SJCRH30 (cell line): ENCODE data around the gene IGF2BP3. TPM values are rescaled to one million over a fixed set of nuclear protein-coding genes. Genes with fewer than 3 reads are reported as not detected.
"Not testable (repeated sequence)": the region's sequence is repeated elsewhere in the genome, so short reads cannot be mapped to it uniquely, and the experiment has no call there.

Source experiments
- DNase-seq, 2 experiments: peaks; one replicate each; pipeline ENCODE4 v3.0.0-alpha.2; 2015 to 2020
- H3K27ac ChIP-seq: fragments of 250-450 bp; sonication (Bioruptor Pico); 2 replicates; pipeline ENCODE4 v1.5.1; 2020; ENCODE audit warnings: mild to moderate bottlenecking, moderate library complexity
- H3K27me3 ChIP-seq: fragments of 250-450 bp; sonication (Bioruptor Pico); 2 replicates; pipeline ENCODE4 v1.5.1; 2020; ENCODE audit warnings: mild to moderate bottlenecking, moderate library complexity
- H3K36me3 ChIP-seq: fragments of 250-450 bp; sonication (Bioruptor Pico); 2 replicates; pipeline ENCODE4 v1.5.1; 2020; ENCODE audit warnings: mild to moderate bottlenecking, moderate library complexity
- H3K4me1 ChIP-seq: fragments of 250-450 bp; sonication (Bioruptor Pico); 2 replicates; pipeline ENCODE4 v1.5.1; 2020; ENCODE audit warnings: mild to moderate bottlenecking, moderate library complexity
- H3K4me3 ChIP-seq: fragments of 250-450 bp; sonication (Bioruptor Pico); 2 replicates; pipeline ENCODE4 v1.5.1; 2020; ENCODE audit warnings: mild to moderate bottlenecking, moderate library complexity
- H3K9me3 ChIP-seq: fragments of 250-450 bp; sonication (Bioruptor Pico); replicated peaks from 2 replicates; pipeline ENCODE4 v1.5.1; 2020; ENCODE audit warnings: mild to moderate bottlenecking, moderate library complexity
- total RNA-seq: library from RNA; depleted of rRNA; stranded (reverse); fragments of >200 nt; shearing (Covaris generic); gene quantifications from 2 replicates; pipeline ENCODE4 v1.2.3, GENCODE V29; 2014; rRNA removed

Gene IGF2BP3
- 105 and 120 TPM in 2 replicates for total RNA-seq

GRCh38 chr7:23470330-23471105, at the start of gene IGF2BP3:
Gene IGF2BP3 (minus strand): TSS chr7:23470491. CDS start chr7:23470110, 381 bp downstream.
- peak within 1 kb of the TSS; percentile 94 for H3K27ac ChIP-seq
- peaks cover 7% of the 10 kb centered on the region; the same call in 1 of the 2 replicates for H3K4me1 ChIP-seq
- peak; percentile 93 to 98 for DNase-seq
- no peaks in the 10 kb centered on the region for H3K27me3 ChIP-seq
- H3K36me3 ChIP-seq: peaks cover under 1% of the 10 kb centered on the region
- H3K9me3 ChIP-seq: no peaks in the 10 kb centered on the region
- peak within 1 kb of the TSS; percentile 87 for H3K4me3 ChIP-seq

GRCh38 chr7:23514755-23515154, 44.5 kb upstream of the IGF2BP3 start:
- Histone ChIP-seq H3K4me3 (no peak overlapping the region), H3K4me1 (no peaks in the 10 kb centered on the region), H3K36me3 (peaks cover 92% of the 10 kb centered on the region), H3K9me3 (no peaks in the 10 kb centered on the region), H3K27ac (no peak overlapping the region), H3K27me3 (no peaks in the 10 kb centered on the region)
- no peak for DNase-seq

GRCh38 chr7:23513746-23514145, 43.5 kb upstream of the IGF2BP3 start:
- H3K9me3 ChIP-seq, H3K4me1 ChIP-seq, DNase-seq, H3K27me3 ChIP-seq, H3K4me3 ChIP-seq, H3K27ac ChIP-seq: not testable (repeated sequence)
- peaks cover 92% of the 10 kb centered on the region for H3K36me3 ChIP-seq

DNA sequence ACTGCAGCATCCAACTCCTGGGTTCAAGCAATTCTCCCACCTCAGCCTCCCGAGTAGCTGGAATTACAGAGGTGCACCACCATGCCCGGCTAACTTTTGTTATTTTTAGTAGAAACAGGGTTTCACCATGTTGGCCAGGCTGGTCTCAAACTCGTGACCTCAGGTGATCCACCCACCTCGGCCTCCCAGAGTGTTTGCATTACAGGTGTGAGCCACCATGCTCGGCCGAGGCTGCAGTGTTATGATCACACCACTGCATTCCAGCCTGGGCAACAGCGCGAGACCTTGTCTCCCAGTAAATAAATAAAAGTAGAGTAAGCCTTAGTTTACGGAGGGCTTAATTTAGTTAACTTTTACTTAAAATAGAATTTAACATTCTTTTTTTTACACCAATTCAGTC, 23.7 kb upstream of the IGF2BP3 start:
- H3K36me3 ChIP-seq: peaks cover 4% of the 10 kb centered on the region; the same call in 1 of the 2 replicates

DNA sequence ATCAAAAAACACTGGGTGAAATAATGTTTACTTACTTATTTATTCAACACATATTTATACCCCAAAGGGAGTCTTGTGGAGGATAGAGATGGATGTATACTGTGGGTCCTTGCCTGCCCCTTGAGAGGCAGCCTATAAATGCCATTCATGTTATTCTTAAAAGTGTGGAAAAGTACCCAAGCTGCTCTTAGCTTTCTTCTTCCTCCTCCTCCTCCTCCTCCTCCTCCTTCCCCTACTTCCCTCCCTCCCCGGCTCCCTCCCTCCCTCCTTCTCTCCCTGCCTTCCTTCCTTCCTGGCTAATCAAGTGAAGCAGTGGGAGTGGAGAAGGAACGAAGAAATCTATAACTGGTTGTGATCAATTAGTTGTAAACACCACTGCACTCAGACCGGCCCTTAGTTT, 21.2 kb upstream of the IGF2BP3 start:
- Histone ChIP-seq H3K4me1 (no peaks in the 10 kb centered on the region), H3K4me3 (no peak overlapping the region), H3K27ac (no peak overlapping the region), H3K27me3 (no peaks in the 10 kb centered on the region), H3K9me3 (no peaks in the 10 kb centered on the region), H3K36me3 (no peaks in the 10 kb centered on the region; the same call in 1 of the 2 replicates)
- DNase-seq: no peak

More for the DNA sequence above, 23.7 kb upstream of the IGF2BP3 start:
- no peak overlapping the region for H3K4me3 ChIP-seq
- DNase-seq: no peak
- H3K4me1 ChIP-seq: no peaks in the 10 kb centered on the region
- no peaks in the 10 kb centered on the region for H3K9me3 ChIP-seq
- no peak overlapping the region for H3K27ac ChIP-seq
- no peaks in the 10 kb centered on the region for H3K27me3 ChIP-seq

GRCh38 chr7:23490357-23491135, 20.3 kb upstream of the IGF2BP3 start:
- H3K9me3 ChIP-seq: no peaks in the 10 kb centered on the region
- H3K27ac ChIP-seq: peak overlapping the region; percentile 76
- DNase-seq: peak; percentile 62 to 66
- no peaks in the 10 kb centered on the region for H3K27me3 ChIP-seq
- H3K36me3 ChIP-seq: no peaks in the 10 kb centered on the region; the same call in 1 of the 2 replicates
- peak overlapping the region; percentile 69 for H3K4me3 ChIP-seq
- no peaks in the 10 kb centered on the region for H3K4me1 ChIP-seq

DNA sequence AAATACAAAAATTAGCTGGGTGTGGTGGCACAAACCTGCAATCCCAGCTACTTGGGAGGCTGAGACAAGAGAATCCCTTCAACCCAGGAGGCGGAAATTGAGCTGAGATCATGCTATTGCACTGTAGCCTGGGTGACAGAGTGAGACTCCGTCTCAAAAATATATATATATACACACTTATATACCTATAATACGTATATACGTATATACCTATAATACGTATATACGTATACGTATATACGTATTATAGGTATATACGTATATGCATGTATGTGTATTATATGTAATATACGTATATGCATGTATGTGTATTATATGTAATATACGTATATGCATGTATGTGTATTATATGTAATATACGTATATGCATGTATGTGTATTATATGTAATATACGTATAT, 18.4 kb upstream of the IGF2BP3 start:
- H3K9me3 ChIP-seq, H3K4me3 ChIP-seq, H3K36me3 ChIP-seq, H3K27me3 ChIP-seq, DNase-seq, H3K27ac ChIP-seq, H3K4me1 ChIP-seq: not testable (repeated sequence)

- Histone ChIP-seq H3K4me3 (no peak overlapping the region), H3K36me3 (peaks cover 2% of the 10 kb centered on the region; the same call in 1 of the 2 replicates), H3K9me3 (no peaks in the 10 kb centered on the region), H3K27ac (no peak overlapping the region), H3K27me3 (no peaks in the 10 kb centered on the region), H3K4me1 (no peaks in the 10 kb centered on the region)
- no peak for DNase-seq
These were observed 17.4 kb upstream of the IGF2BP3 start for GRCh38 chr7:23487670-23488069.

- peaks cover 2% of the 10 kb centered on the region; the same call in 1 of the 2 replicates for H3K36me3 ChIP-seq
- no peak overlapping the region for H3K4me3 ChIP-seq
- no peaks in the 10 kb centered on the region for H3K27me3 ChIP-seq
- no peaks in the 10 kb centered on the region for H3K4me1 ChIP-seq
- H3K27ac ChIP-seq: no peak overlapping the region
- DNase-seq: no peak
- H3K9me3 ChIP-seq: no peaks in the 10 kb centered on the region
These were observed 15.9 kb upstream of the IGF2BP3 start for GRCh38 chr7:23486002-23486773.

DNA sequence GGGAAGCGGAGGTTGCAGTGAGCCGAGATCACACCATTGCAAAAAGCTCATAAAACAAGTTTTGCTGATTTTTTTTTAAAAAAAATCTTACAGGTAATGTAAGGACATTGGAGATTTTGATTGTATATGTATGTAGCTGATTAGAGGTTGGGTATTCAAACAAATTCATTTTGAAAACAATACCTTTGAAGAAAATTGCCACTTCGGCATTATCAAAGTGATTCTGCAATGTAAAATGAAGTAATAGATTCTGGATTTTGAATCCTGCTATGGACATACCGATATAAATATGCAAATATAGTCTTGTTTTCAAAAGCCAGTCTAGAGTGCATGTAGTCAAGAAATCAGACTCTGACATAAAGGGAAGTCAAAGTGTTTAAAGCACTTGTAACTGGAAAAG, 12.4 kb upstream of the IGF2BP3 start:
- Histone ChIP-seq H3K27ac (no peak overlapping the region), H3K27me3 (no peaks in the 10 kb centered on the region), H3K4me3 (no peak overlapping the region), H3K4me1 (peaks cover 3% of the 10 kb centered on the region; the same call in 1 of the 2 replicates), H3K36me3 (peaks cover 6% of the 10 kb centered on the region; the same call in 1 of the 2 replicates), H3K9me3 (no peaks in the 10 kb centered on the region)
- DNase-seq: no peak

- DNase-seq: no peak
- Histone ChIP-seq H3K27me3 (no peaks in the 10 kb centered on the region), H3K9me3 (no peaks in the 10 kb centered on the region), H3K4me3 (no peak overlapping the region), H3K36me3 (peaks cover 4% of the 10 kb centered on the region; the same call in 1 of the 2 replicates), H3K4me1 (peaks cover 10% of the 10 kb centered on the region), H3K27ac (no peak overlapping the region)
These were observed 7.9 kb upstream of the IGF2BP3 start for GRCh38 chr7:23477962-23478866.

DNA sequence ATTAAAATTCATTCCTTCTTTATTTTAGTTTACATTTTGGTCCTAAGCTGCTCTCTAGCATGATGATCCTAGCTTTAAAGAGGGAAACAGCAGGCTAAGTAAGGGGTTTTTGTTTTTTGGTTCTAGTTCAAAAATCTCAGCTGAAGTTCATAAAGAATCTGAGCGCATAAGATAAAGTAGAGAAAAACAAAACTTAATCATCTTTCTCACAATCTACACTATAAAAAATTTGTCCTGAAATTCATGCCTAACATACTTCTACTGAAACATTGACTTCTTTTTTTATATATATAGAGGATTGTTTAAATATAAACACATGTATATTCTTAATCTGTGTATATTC, 6.8 kb upstream of the IGF2BP3 start:
- H3K4me1 ChIP-seq: peaks cover 12% of the 10 kb centered on the region
- no peaks in the 10 kb centered on the region for H3K27me3 ChIP-seq
- peaks cover 4% of the 10 kb centered on the region; the same call in 1 of the 2 replicates for H3K36me3 ChIP-seq
- no peak for DNase-seq
- peak overlapping the region; percentile 11; the same call in 1 of the 2 replicates for H3K27ac ChIP-seq
- H3K4me3 ChIP-seq: peak overlapping the region; percentile 87; the same call in 1 of the 2 replicates
- H3K9me3 ChIP-seq: no peaks in the 10 kb centered on the region

DNA sequence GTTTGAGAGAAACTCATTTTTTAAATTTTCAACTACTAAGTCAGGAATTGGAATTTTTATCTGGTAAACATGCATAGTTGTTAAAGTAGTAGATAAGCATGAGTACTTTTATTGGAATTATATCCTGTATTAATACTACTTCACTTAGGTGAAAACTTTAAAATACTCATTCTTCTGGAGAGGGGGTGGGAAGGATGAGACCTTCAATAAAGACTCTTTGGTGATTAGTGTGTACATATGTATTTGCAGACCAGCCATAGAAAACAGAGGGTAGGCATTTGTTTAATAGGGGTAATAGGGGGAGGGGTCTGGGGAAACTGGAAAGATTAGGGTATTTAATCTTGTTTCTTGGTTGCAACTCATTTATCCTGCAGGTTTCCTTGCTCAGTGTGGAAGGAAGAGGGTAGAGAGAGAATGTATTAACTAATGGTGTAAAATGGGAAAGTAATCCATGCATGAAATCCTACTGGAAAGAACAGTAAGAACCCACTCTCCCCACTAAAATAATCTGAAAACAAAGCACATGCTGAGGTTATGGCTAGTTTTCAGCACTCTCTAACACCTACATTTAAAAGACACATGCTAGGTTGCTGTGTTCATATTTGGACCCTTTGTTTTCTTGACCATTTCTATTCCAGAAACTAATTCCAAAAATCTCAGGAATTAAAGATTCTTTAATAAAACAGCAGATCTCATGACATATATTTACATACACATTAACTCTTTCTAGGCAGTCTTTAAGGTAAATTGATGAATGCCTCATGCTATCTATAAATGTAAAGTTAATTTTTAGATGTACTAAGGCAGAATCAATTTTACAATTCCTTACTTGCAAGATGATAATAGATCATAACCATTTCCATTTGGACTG, 6.2 kb upstream of the IGF2BP3 start:
- Histone ChIP-seq H3K27ac (peak overlapping the region; percentile 11; the same call in 1 of the 2 replicates), H3K4me3 (peak overlapping the region; percentile 87), H3K4me1 (peaks cover 12% of the 10 kb centered on the region), H3K27me3 (no peaks in the 10 kb centered on the region), H3K9me3 (no peaks in the 10 kb centered on the region), H3K36me3 (peaks cover 4% of the 10 kb centered on the region; the same call in 1 of the 2 replicates)
- peak in 1 of 2 experiments; percentile 44 for DNase-seq
